ENCODE measurements around the gene ZBTB5. TPM values are rescaled to one million over a fixed set of nuclear protein-coding genes. Genes with fewer than 3 reads are reported as not detected.
"Not testable (repeated sequence)": the region's sequence is repeated elsewhere in the genome, so short reads cannot be mapped to it uniquely, and the experiment has no call there.

Gene ZBTB5
- total and polyA plus RNA-seq, 2 of the 8 experiments (the other 6 are each of a cell fraction or from before 2014, with no cell fraction given): 13.3 to 14.5 TPM

DNA sequence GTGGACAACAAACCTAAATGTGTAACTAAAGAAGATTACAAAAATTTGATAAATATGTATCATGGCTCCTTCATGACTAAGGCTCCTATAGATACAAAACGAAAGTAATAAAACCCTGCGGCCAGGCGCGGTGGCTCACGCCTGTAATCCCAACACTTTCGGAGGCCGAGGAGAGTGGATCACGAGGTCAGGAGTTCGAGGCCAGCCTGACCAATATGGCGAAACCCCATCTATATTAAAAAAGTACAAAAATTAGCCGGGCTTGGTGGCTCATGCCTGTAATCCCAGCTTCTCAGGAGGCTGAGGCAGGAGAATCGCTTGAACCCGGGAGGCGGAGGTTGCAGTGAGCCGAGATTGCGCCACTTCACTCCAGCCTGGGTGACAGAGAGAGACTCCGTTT lies 2.3 kb upstream of the ZBTB5 start:
- CTCF ChIA-PET (ENCODE audit: partially characterized antibody); H2BK15ac ChIP-seq (ENCODE audit: low read length); H3K18ac ChIP-seq (ENCODE audit: extremely low read depth, low read length); POLR2A ChIA-PET (ENCODE audit: partially characterized antibody); H3K27ac ChIP-seq (ENCODE audit: low read depth, low read length); H3K27me3 ChIP-seq (replicated peaks in 1 of 4; ENCODE audit: control insufficient read depth in 3 of 4, extremely low read depth in 1 of 4, insufficient read depth in 3 of 4, low read length in 3 of 4); H3K9me3 ChIP-seq (ENCODE audit: insufficient read depth in 2 of 2, low read depth in 1 of 2, low read length in 1 of 2); H4K8ac ChIP-seq (ENCODE audit: extremely low read depth, insufficient read depth, low read length); H2AFZ ChIP-seq (ENCODE audit: low read length); H2BK120ac ChIP-seq (replicated peaks; ENCODE audit: low read depth, low read length); H3K79me1 ChIP-seq (ENCODE audit: low read depth, low read length); H4K91ac ChIP-seq (replicated peaks; ENCODE audit: insufficient read length, low read length); H2BK5ac ChIP-seq (ENCODE audit: low read depth, low read length); H3K56ac ChIP-seq (replicated peaks; ENCODE audit: insufficient read length, low read depth, low read length); H3K4me3 ChIP-seq (ENCODE audit: extremely low read depth in 1 of 4, insufficient read depth in 2 of 4, low read depth in 3 of 4, low read length in 4 of 4); H3K4ac ChIP-seq (replicated peaks; ENCODE audit: insufficient read length, low read depth, low read length); H2AK5ac ChIP-seq (ENCODE audit: low read depth, low read length); H4K5ac ChIP-seq (ENCODE audit: insufficient read length, low read depth, low read length); H3K14ac ChIP-seq (ENCODE audit: insufficient read length); DNase-seq (ENCODE audit: low read depth in 1 of 2, low spot score in 2 of 2); H4K20me1 ChIP-seq (replicated peaks in 1 of 2; ENCODE audit: control insufficient read depth in 1 of 2, insufficient read depth in 2 of 2, low read length in 2 of 2); H2BK12ac ChIP-seq (ENCODE audit: low read depth, low read length); H3K36me3 ChIP-seq (ENCODE audit: control insufficient read depth in 2 of 4, insufficient read depth in 4 of 4, low read length in 3 of 4); H3K9ac ChIP-seq (replicated peaks in 1 of 4; ENCODE audit: extremely low read depth in 1 of 4, low read depth in 3 of 4, low read length in 3 of 4); H3K23ac ChIP-seq (ENCODE audit: insufficient read length); H2BK20ac ChIP-seq (ENCODE audit: low read length); H3K23me2 ChIP-seq (ENCODE audit: low read depth, low read length); FAIRE-seq: not testable (repeated sequence)
- Histone ChIP-seq H3K4me1 (replicated peaks in 1 of 4; ENCODE audit: control insufficient read depth in 3 of 4, insufficient read depth in 4 of 4, low read length in 3 of 4) (peaks cover 2 to 17% (median 8%) of the 10 kb centered on the region in 4 experiments; a peak in 5 of 7 replicates), H3K79me2 (ENCODE audit: control insufficient read depth in 1 of 2, insufficient read depth in 2 of 2, low read length in 2 of 2) (peaks cover 14 to 20% of the 10 kb centered on the region in 2 experiments), H3K4me2 (ENCODE audit: insufficient read depth in 1 of 2, low read depth in 2 of 2, low read length in 2 of 2) (peak overlapping the region in 1 of 2 experiments; percentile 88; a peak in 1 of 4 replicates)
- 97% methylated on average over 16 of the region's 17 CpGs; no CpG with 5 or more reads in 1 of the 2 experiments for WGBS, 2 experiments (ENCODE audit: extremely low coverage in 1 of 2, insufficient coverage in 1 of 2, insufficient read length in 1 of 2, insufficient replicate concordance in 2 of 2, low coverage in 1 of 2, low lambda C conversion rate in 2 of 2, missing lambda C conversion rate in 1 of 2)

All from H1 (cell line).